ENCODE measurements around the gene NOD1. TPM values are rescaled to one million over a fixed set of nuclear protein-coding genes. Genes with fewer than 3 reads are reported as not detected.

Gene NOD1
- total and polyA plus RNA-seq, 11 donors: 5.3 to 28.8 (median 9.0) TPM

- no peak for ATAC-seq
Measured at GRCh38 chr7:30525429-30525828, 46.8 kb upstream of the NOD1 start.

GRCh38 chr7:30524545-30524944, 46.0 kb upstream of the NOD1 start:
- intact Hi-C loops (cut with DNase I): no loop called here
- 82 to 97% (median 93%) methylated on average over 2 of the region's 2 CpGs for WGBS, 4 donors
- no peak overlapping the region for H3K27ac ChIP-seq
- H3K36me3 ChIP-seq: peaks cover 0 to 7% (median 0%) of the 10 kb centered on the region in 9 donors
- no peak for TF ChIP-seq CTCF (IDR thresholded peaks at IDR 0.05)
- no peak for TF ChIP-seq POLR2A (IDR thresholded peaks at IDR 0.05)
- H3K9me3 ChIP-seq: no peaks in the 10 kb centered on the region
- ATAC-seq (no peak), DNase-seq (no peak)
- H3K4me1 ChIP-seq: peaks cover 0 to 19% (median 2%) of the 10 kb centered on the region in 12 donors
- no peak overlapping the region for H3K4me3 ChIP-seq
- no peaks in the 10 kb centered on the region for H3K27me3 ChIP-seq

More at GRCh38 chr7:30525429-30525828, 46.8 kb upstream of the NOD1 start:
- Histone ChIP-seq H3K4me1 (peaks cover 0 to 15% (median 2%) of the 10 kb centered on the region in 12 donors), H3K4me3 (no peak overlapping the region), H3K9me3 (no peaks in the 10 kb centered on the region), H3K36me3 (peaks cover 0 to 7% (median 0%) of the 10 kb centered on the region in 9 donors), H3K27me3 (no peaks in the 10 kb centered on the region), H3K27ac (no peak overlapping the region)
- WGBS, 4 donors: 60 to 100% (median 89%) methylated on average over 1 to 5 of the region's 5 CpGs
- intact Hi-C loops (cut with DNase I): no loop called here
- TF ChIP-seq CTCF (IDR thresholded peaks at IDR 0.05) (no peak), POLR2A (IDR thresholded peaks at IDR 0.05) (no peak)
- DNase-seq: no peak

- no peak for TF ChIP-seq CTCF (IDR thresholded peaks at IDR 0.05)
- TF ChIP-seq POLR2A (IDR thresholded peaks at IDR 0.05): no peak
- H3K9me3 ChIP-seq: no peaks in the 10 kb centered on the region
- peaks cover 0 to 7% (median 0%) of the 10 kb centered on the region in 9 donors for H3K36me3 ChIP-seq
- no peaks in the 10 kb centered on the region for H3K27me3 ChIP-seq
- H3K27ac ChIP-seq: no peak overlapping the region
- intact Hi-C loops (cut with DNase I): no loop called here
- ATAC-seq: no peak
- no peak for DNase-seq
- 95 to 97% (median 97%) methylated on average over 2 of the region's 2 CpGs for WGBS, 4 donors
- peaks cover 0 to 19% (median 2%) of the 10 kb centered on the region in 12 donors for H3K4me1 ChIP-seq
- no peak overlapping the region for H3K4me3 ChIP-seq
Measured at GRCh38 chr7:30523466-30523865, 44.9 kb upstream of the NOD1 start.

- H3K4me3 ChIP-seq: no peak overlapping the region
- intact Hi-C loops (cut with DNase I): no loop called here
- no peaks in the 10 kb centered on the region for H3K27me3 ChIP-seq
- H3K36me3 ChIP-seq: peaks cover 0 to 3% (median 0%) of the 10 kb centered on the region in 9 donors
- H3K27ac ChIP-seq: no peak overlapping the region
- DNase-seq (no peak), ATAC-seq (no peak)
- TF ChIP-seq CTCF (IDR thresholded peaks at IDR 0.05): no peak
- TF ChIP-seq POLR2A (IDR thresholded peaks at IDR 0.05): no peak
- H3K9me3 ChIP-seq: no peaks in the 10 kb centered on the region
- WGBS, 4 donors: 98% methylated on average over 3 of the region's 3 CpGs
- H3K4me1 ChIP-seq: peaks cover 0 to 19% (median 2%) of the 10 kb centered on the region in 12 donors
Measured at GRCh38 chr7:30522159-30522558, 43.6 kb upstream of the NOD1 start.

Measured in heart left ventricle (tissue), 16 donors.